ENCODE results near the gene PAPPA2. TPM values are rescaled to one million over a fixed set of nuclear protein-coding genes. Genes with fewer than 3 reads are reported as not detected.

The PAPPA2 gene
- total RNA-seq, 1 donor: 7.0 TPM

DNA sequence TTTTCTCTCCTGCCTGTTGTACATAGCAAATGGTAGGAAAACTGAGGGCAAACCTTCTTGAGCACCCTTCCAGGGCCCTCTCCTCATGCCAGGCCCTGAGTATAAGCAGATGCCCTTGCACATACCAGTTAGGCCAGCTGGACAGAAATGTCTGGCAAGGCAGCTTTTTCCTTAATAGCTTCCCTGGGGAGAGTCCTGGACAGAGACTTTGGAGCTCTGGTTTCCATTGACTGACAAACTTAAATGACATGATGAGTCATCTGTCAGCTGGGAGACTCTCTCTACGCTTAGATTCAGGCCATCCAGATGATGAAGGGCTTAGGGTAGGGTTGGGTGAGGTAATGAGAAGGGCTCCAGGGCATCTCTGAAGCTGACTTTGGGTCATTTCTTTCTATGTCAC, 384.1 kb downstream of the PAPPA2 start:
- DNase-seq (ENCODE audit: low read depth): peak; percentile 11
- H3K4me3 ChIP-seq (ENCODE audit: low read depth, low read length): no peak overlapping the region
- TF ChIP-seq CTCF (IDR thresholded peaks at IDR 0.05; ENCODE audit: insufficient read depth, low read length): no peak

GRCh38 chr1:176849281-176849680, 386.3 kb downstream of the PAPPA2 start:
- TF ChIP-seq CTCF (IDR thresholded peaks at IDR 0.05; ENCODE audit: insufficient read depth, low read length): no peak
- no peak overlapping the region for H3K4me3 ChIP-seq (ENCODE audit: low read depth, low read length)
- DNase-seq (ENCODE audit: low read depth): no peak

DNA sequence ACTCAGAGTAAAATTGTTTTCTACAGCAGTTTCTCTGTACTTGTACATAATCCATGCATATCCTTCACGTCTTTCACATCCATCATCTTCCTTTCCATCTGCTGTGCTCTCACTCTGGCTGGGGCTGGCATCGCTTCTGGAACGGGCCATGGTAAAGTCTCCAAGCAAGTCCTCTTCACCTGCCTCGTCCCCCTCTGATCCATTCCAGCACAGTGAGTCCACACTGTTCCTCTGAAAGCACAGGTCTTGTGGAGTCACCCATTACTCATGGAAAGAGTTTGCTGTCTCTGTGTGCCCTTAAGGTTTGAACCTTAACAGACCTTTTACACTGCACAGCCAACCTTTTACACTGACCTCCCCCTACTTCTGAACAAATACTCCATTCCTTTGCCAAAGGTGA, 387.9 kb downstream of the PAPPA2 start:
- DNase-seq (ENCODE audit: low read depth): no peak
- TF ChIP-seq CTCF (IDR thresholded peaks at IDR 0.05; ENCODE audit: insufficient read depth, low read length): no peak

GRCh38 chr1:176852124-176852523, 389.1 kb downstream of the PAPPA2 start:
- TF ChIP-seq CTCF (IDR thresholded peaks at IDR 0.05; ENCODE audit: insufficient read depth, low read length): no peak
- DNase-seq (ENCODE audit: low read depth): no peak
- no peak overlapping the region for H3K4me3 ChIP-seq (ENCODE audit: low read depth, low read length)

More for the DNA sequence above, 387.9 kb downstream of the PAPPA2 start:
- no peak overlapping the region for H3K4me3 ChIP-seq (ENCODE audit: low read depth, low read length)

DNA sequence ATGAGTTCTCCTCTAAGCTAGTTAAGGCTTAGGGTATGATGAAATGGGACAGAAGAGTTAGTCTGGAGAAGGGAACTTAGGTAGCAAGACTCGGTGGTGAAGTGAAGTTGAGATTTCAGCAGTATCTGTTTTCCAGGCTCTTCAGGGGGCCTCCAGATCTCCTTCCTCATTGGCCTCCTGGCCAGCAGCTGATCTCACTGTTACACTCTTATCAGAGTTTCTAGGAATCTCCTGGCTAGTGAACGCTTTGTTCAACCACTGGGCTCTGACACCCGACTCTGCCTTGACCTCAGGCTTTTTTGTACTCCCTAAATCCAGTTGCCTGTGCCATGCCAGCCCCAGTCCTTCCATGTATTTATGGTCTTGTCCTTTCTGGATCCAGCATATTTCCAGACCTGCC, 390.5 kb downstream of the PAPPA2 start:
- no peak overlapping the region for H3K4me3 ChIP-seq (ENCODE audit: low read depth, low read length)
- no peak for DNase-seq (ENCODE audit: low read depth)
- TF ChIP-seq CTCF (IDR thresholded peaks at IDR 0.05; ENCODE audit: insufficient read depth, low read length): no peak

DNA sequence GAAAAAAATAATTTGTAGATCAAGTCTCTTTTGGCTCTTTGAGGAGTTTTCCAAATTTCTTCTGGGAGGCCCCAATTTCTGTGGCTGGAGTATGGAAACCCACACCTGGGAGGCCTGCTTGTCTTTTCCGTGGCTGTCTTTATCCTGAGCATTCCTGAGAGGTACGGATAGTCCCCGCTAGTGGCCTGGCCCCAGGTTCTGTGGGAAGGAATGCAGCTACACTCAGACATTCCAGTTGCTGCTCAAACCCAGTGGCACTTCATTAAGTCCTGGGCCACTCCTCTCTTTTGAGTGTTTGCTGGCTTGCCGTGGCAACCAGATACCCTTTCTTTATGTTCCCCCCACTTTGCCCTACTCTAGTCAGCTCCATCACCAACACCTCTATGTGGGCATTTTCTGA, 391.1 kb downstream of the PAPPA2 start:
- DNase-seq (ENCODE audit: low read depth): no peak
- no peak overlapping the region for H3K4me3 ChIP-seq (ENCODE audit: low read depth, low read length)
- TF ChIP-seq CTCF (IDR thresholded peaks at IDR 0.05; ENCODE audit: insufficient read depth, low read length): no peak

Measured in fibroblast of the aortic adventitia (primary cell).